CD14-positive monocyte (primary cell): ENCODE data around the gene PTPRC. TPM values are rescaled to one million over a fixed set of nuclear protein-coding genes. Genes with fewer than 3 reads are reported as not detected.

Experiments
- DNase-seq, 3 donors: peaks; one replicate each; pipeline ENCODE4 v3.0.0-alpha.2; 2011 to 2022
- H2AFZ ChIP-seq: 2 replicates; pipeline ENCODE4 v1.6.0; 2012; ENCODE audit warnings: mild to moderate bottlenecking, low read depth, low read length, inconsistent platforms; ENCODE audit not compliant: insufficient read depth, poor library complexity, severe bottlenecking
- H3K27ac ChIP-seq, 2 donors: 1 replicate in 1 of 2; 2 replicates in 1 of 2; pipeline ENCODE4 v1.5.1; 2012 to 2013; ENCODE audit warnings: low read length in 2 of 2, control low read depth in 1 of 2, inconsistent platforms in 1 of 2, low read depth in 1 of 2, mild to moderate bottlenecking in 1 of 2
- H3K27me3 ChIP-seq, 2 donors: one replicate each; pipeline versions ENCODE4 v1.6.0 to v1.6.1; 2011 to 2013; ENCODE audit warnings: low read length in 2 of 2; ENCODE audit not compliant: control insufficient read depth in 2 of 2, insufficient read depth in 2 of 2
- H3K36me3 ChIP-seq, 2 donors: replicated peaks in 1 of 2; 1 replicate in 1 of 2; 2 replicates in 1 of 2; pipeline versions ENCODE4 v1.5.1 to v1.6.1; 2012 to 2013; ENCODE audit warnings: low read length in 2 of 2, control low read depth in 1 of 2, inconsistent platforms in 1 of 2, mild to moderate bottlenecking in 1 of 2; ENCODE audit not compliant: insufficient read depth in 2 of 2, control insufficient read depth in 1 of 2
- H3K4me1 ChIP-seq, 2 donors: 1 replicate in 1 of 2; 2 replicates in 1 of 2; pipeline versions ENCODE4 v1.5.1 to v1.6.1; 2012 to 2013; ENCODE audit warnings: low read length in 2 of 2, control low read depth in 1 of 2, inconsistent platforms in 1 of 2, mild to moderate bottlenecking in 1 of 2, moderate library complexity in 1 of 2; ENCODE audit not compliant: insufficient read depth in 2 of 2, control insufficient read depth in 1 of 2
- H3K4me2 ChIP-seq: replicated peaks from 2 replicates; pipeline ENCODE3; 2012; ENCODE audit warnings: low read length, moderate library complexity, mild to moderate bottlenecking; ENCODE audit not compliant: poor library complexity, severe bottlenecking; ENCODE audit errors: extremely low read depth
- H3K4me3 ChIP-seq, 3 experiments: fragments of 200-600 bp in 1 of 3; sonication (generic) in 1 of 3; replicated peaks in 1 of 3; 1 replicate in 2 of 3; 2 replicates in 1 of 3; pipeline ENCODE4 v1.5.1; 2011 to 2013; ENCODE audit warnings: low read length in 3 of 3, mild to moderate bottlenecking in 3 of 3, control low read depth in 2 of 3, low read depth in 2 of 3, inconsistent platforms in 1 of 3, moderate library complexity in 1 of 3
- H3K79me2 ChIP-seq: 2 replicates; pipeline ENCODE4 v1.6.0; 2012; ENCODE audit warnings: mild to moderate bottlenecking, control low read depth, inconsistent platforms, low read length, moderate library complexity; ENCODE audit not compliant: insufficient read depth
- H3K9ac ChIP-seq: 2 replicates; pipeline ENCODE4 v1.6.0; 2017; ENCODE audit warnings: low read length, mild to moderate bottlenecking; ENCODE audit not compliant: insufficient read depth, poor library complexity, severe bottlenecking
- H3K9me3 ChIP-seq, 2 donors: replicated peaks in 1 of 2; 1 replicate in 1 of 2; 2 replicates in 1 of 2; pipeline versions ENCODE4 v1.5.1 to v1.6.1; 2012 to 2013; ENCODE audit warnings: low read length in 2 of 2, control low read depth in 1 of 2; ENCODE audit not compliant: control insufficient read depth in 1 of 2, insufficient read depth in 1 of 2
- H4K20me1 ChIP-seq: 2 replicates; pipeline ENCODE4 v1.6.0; 2012; ENCODE audit warnings: mild to moderate bottlenecking, low read length, control low read depth, moderate library complexity; ENCODE audit not compliant: insufficient read depth
- H3K27ac Mint-ChIP-seq, 7 donors: one replicate each; pipeline ENCODE4 v1.8.0; 2020; ENCODE audit warnings: mild to moderate bottlenecking in 7 of 7, mixed read lengths in 7 of 7, moderate library complexity in 6 of 7, inconsistent platforms in 2 of 7
- H3K27me3 Mint-ChIP-seq, 3 donors: one replicate each; pipeline ENCODE4 v1.8.0; 2021 to 2022; ENCODE audit warnings: low read depth in 3 of 3, mild to moderate bottlenecking in 3 of 3, mixed read lengths in 3 of 3, moderate library complexity in 3 of 3, inconsistent platforms in 1 of 3
- H3K36me3 Mint-ChIP-seq, 2 donors: one replicate each; pipeline ENCODE4 v1.8.0; 2020; ENCODE audit warnings: mixed read lengths in 2 of 2, inconsistent platforms in 1 of 2, mild to moderate bottlenecking in 1 of 2
- H3K4me1 Mint-ChIP-seq: one replicate; pipeline ENCODE4 v1.8.0; 2020; ENCODE audit warnings: mild to moderate bottlenecking, mixed read lengths
- H3K4me3 Mint-ChIP-seq, 2 donors: one replicate each; pipeline ENCODE4 v1.8.0; 2020; ENCODE audit warnings: mild to moderate bottlenecking in 2 of 2, mixed read lengths in 2 of 2, moderate library complexity in 1 of 2
- H3K9me3 Mint-ChIP-seq, 7 donors: one replicate each; pipeline ENCODE4 v1.8.0; 2020 to 2022; ENCODE audit warnings: mixed read lengths in 7 of 7, mild to moderate bottlenecking in 6 of 7, moderate library complexity in 6 of 7, inconsistent platforms in 2 of 7
- CTCF ChIP-seq: fragments of 200-600 bp; IDR thresholded peaks from one replicate; pipeline ENCODE4 v1.8.0; 2022; ENCODE audit warnings: antibody characterized with exemption, mild to moderate bottlenecking
- WGBS: methylation state at CpG from one replicate; pipeline ENCODE4 v1.1.5; 2013; ENCODE audit warnings: missing lambda C conversion rate; ENCODE audit not compliant: insufficient coverage; 5-methylcytosine and 5-hydroxymethylcytosine counted together
- intact Hi-C, 2 donors: fragments of 100-400 bp; cut with micrococcal nuclease; formaldehyde crosslinking; loops; one replicate each; pipeline versions ENCODE4 v1.15.0 to v1.15.1; 2023
- polyA plus RNA-seq, 3 donors: library from polyadenylated mRNA; depleted of rRNA in 1 of 3; unstranded in 2 of 3; stranded (reverse) in 1 of 3; fragments of 300-500 nt in 2 of 3; fragments of >200 nt in 1 of 3; fragmentation: Illumina TruSeq in 2 of 3; gene quantifications; 1 replicate in 2 of 3; 2 replicates in 1 of 3; pipeline ENCODE4 v1.2.3, GENCODE V29; 2012 to 2021

Gene PTPRC
- polyA plus RNA-seq, 3 donors = 410 to 992 (median 667) TPM

GRCh38 chr1:198717510-198717909 is 78.7 kb downstream of the PTPRC start:
- Histone ChIP-seq H3K9me3 (no peaks in the 10 kb centered on the region), H3K27ac (peak overlapping the region in 1 of 2 donors; percentile 52), H3K9ac (no peak overlapping the region), H3K4me3 (no peak overlapping the region), H4K20me1 (peaks cover 96% of the 10 kb centered on the region), H3K4me1 (peaks cover 7 to 8% of the 10 kb centered on the region in 2 donors), H3K36me3 (peaks cover 90 to 92% of the 10 kb centered on the region in 2 donors), H3K4me2 (no peak overlapping the region), H3K27me3 (no peaks in the 10 kb centered on the region), H3K79me2 (no peaks in the 10 kb centered on the region), H2AFZ (no peak overlapping the region)
- no peak for TF ChIP-seq CTCF
- H3K27ac Mint-ChIP-seq = peak overlapping the region in 5 of 7 donors; percentile 46 to 60 (median 54)
- H3K4me3 Mint-ChIP-seq = no peak overlapping the region
- H3K27me3 Mint-ChIP-seq = no peaks in the 10 kb centered on the region
- WGBS = no CpG with 5 or more reads among the region's 1 CpG
- peaks cover 69 to 80% of the 10 kb centered on the region in 2 donors for H3K36me3 Mint-ChIP-seq
- H3K9me3 Mint-ChIP-seq = no peaks in the 10 kb centered on the region
- intact Hi-C loops = no loop called here
- peak in 1 of 3 donors; percentile 15 for DNase-seq
- peaks cover 13% of the 10 kb centered on the region for H3K4me1 Mint-ChIP-seq

GRCh38 chr1:198723127-198723526 is 84.3 kb downstream of the PTPRC start:
- Mint-ChIP-seq H3K36me3 (peaks cover 63 to 79% of the 10 kb centered on the region in 2 donors), H3K27ac (no peak overlapping the region), H3K4me3 (no peak overlapping the region), H3K9me3 (no peaks in the 10 kb centered on the region), H3K4me1 (no peaks in the 10 kb centered on the region), H3K27me3 (no peaks in the 10 kb centered on the region)
- Histone ChIP-seq H2AFZ (no peak overlapping the region), H4K20me1 (peaks cover 98% of the 10 kb centered on the region), H3K9ac (no peak overlapping the region), H3K4me3 (no peak overlapping the region), H3K4me1 (no peaks in the 10 kb centered on the region), H3K27ac (no peak overlapping the region), H3K9me3 (no peaks in the 10 kb centered on the region), H3K79me2 (peaks cover 25% of the 10 kb centered on the region), H3K4me2 (no peak overlapping the region), H3K27me3 (no peaks in the 10 kb centered on the region), H3K36me3 (peaks cover 90 to 96% of the 10 kb centered on the region in 2 donors)
- no peak for DNase-seq
- intact Hi-C loops = no loop called here
- no peak for TF ChIP-seq CTCF
